Liver (tissue), 9 donors: ENCODE data around the gene EIF1B. TPM values are rescaled to one million over a fixed set of nuclear protein-coding genes. Genes with fewer than 3 reads are reported as not detected.
A peak's percentile ranks its signal among the peaks of the same experiment; 100 is the strongest.

Experiments used
- DNase-seq: peaks from one replicate; pipeline ENCODE4 v3.0.0-alpha.2; 2017; ENCODE audit warnings: low spot score
- H3K27ac ChIP-seq, 2 donors: one replicate each; pipeline ENCODE4 v1.7.0; 2013; ENCODE audit warnings: inconsistent platforms in 2 of 2, low read length in 2 of 2, control low read depth in 1 of 2, low read depth in 1 of 2, mild to moderate bottlenecking in 1 of 2
- H3K27me3 ChIP-seq, 4 donors: one replicate each; pipeline versions ENCODE4 v1.6.1 to v1.7.0; 2013; ENCODE audit warnings: low read length in 3 of 4, inconsistent platforms in 1 of 4, mild to moderate bottlenecking in 1 of 4, moderate library complexity in 1 of 4; ENCODE audit not compliant: control insufficient read depth in 4 of 4, insufficient read depth in 4 of 4
- H3K36me3 ChIP-seq, 4 donors: one replicate each; pipeline versions ENCODE4 v1.6.1 to v1.7.0; 2013; ENCODE audit warnings: low read length in 3 of 4, mild to moderate bottlenecking in 3 of 4, low read depth in 1 of 4, moderate library complexity in 1 of 4; ENCODE audit not compliant: control insufficient read depth in 4 of 4, insufficient read depth in 3 of 4
- H3K4me1 ChIP-seq, 4 donors: one replicate each; pipeline versions ENCODE4 v1.6.1 to v1.7.0; 2013; ENCODE audit warnings: low read length in 3 of 4, mild to moderate bottlenecking in 3 of 4, moderate library complexity in 1 of 4; ENCODE audit not compliant: control insufficient read depth in 4 of 4, insufficient read depth in 4 of 4
- H3K4me3 ChIP-seq, 3 donors: one replicate each; pipeline versions ENCODE4 v1.6.1 to v1.7.0; 2013; ENCODE audit warnings: low read length in 3 of 3, control low read depth in 1 of 3, low read depth in 1 of 3, mild to moderate bottlenecking in 1 of 3
- H3K9ac ChIP-seq, 2 donors: one replicate each; pipeline ENCODE4 v1.7.0; 2013; ENCODE audit warnings: low read length in 2 of 2, mild to moderate bottlenecking in 2 of 2, moderate library complexity in 2 of 2, control low read depth in 1 of 2, low read depth in 1 of 2
- H3K9me3 ChIP-seq, 4 donors: one replicate each; pipeline versions ENCODE4 v1.6.1 to v1.7.0; 2013; ENCODE audit warnings: low read length in 3 of 4; ENCODE audit not compliant: control insufficient read depth in 4 of 4
- ATF3 ChIP-seq: IDR thresholded peaks from 2 replicates; pipeline ENCODE4 v1.6.1; 2016; ENCODE audit warnings: antibody characterized with exemption
- CTCF ChIP-seq: fragments of 150-350 bp; IDR thresholded peaks from 2 replicates; pipeline ENCODE4 v1.5.1; 2017; ENCODE audit warnings: improper control_type of control experiment, low read depth, low read length; ENCODE audit not compliant: missing input control
- EGR1 ChIP-seq, 2 donors: IDR thresholded peaks; 2 replicates each; pipeline ENCODE4 v1.6.1; 2016 to 2018; ENCODE audit warnings: antibody characterized with exemption in 2 of 2, low read depth in 2 of 2
- FOXA1 ChIP-seq: IDR thresholded peaks from 2 replicates; pipeline ENCODE4 v1.6.1; 2016; ENCODE audit warnings: antibody characterized with exemption
- GABPA ChIP-seq, 2 donors: IDR thresholded peaks in 1 of 2; conservative IDR thresholded peaks in 1 of 2; 2 replicates each; pipeline ENCODE4 v1.6.1; 2016; ENCODE audit warnings: antibody characterized with exemption in 2 of 2, mild to moderate bottlenecking in 1 of 2, moderate library complexity in 1 of 2
- HNF4A ChIP-seq, 2 donors: conservative IDR thresholded peaks; 2 replicates each; pipeline ENCODE4 v1.6.1; 2016; ENCODE audit warnings: antibody characterized with exemption in 2 of 2, mild to moderate bottlenecking in 2 of 2
- MAX ChIP-seq: IDR thresholded peaks from 2 replicates; pipeline ENCODE4 v1.6.1; 2016; ENCODE audit warnings: antibody characterized with exemption
- NR2F2 ChIP-seq: IDR thresholded peaks from 2 replicates; pipeline ENCODE4 v1.6.1; 2016; ENCODE audit warnings: antibody characterized with exemption
- RAD21 ChIP-seq, 2 donors: IDR thresholded peaks; 2 replicates each; pipeline ENCODE4 v1.6.1; 2016; ENCODE audit warnings: antibody characterized with exemption in 2 of 2, mild to moderate bottlenecking in 2 of 2
- RXRA ChIP-seq, 2 donors: IDR thresholded peaks; 2 replicates each; pipeline ENCODE4 v1.6.1; 2017 to 2018; ENCODE audit warnings: antibody characterized with exemption in 2 of 2, mild to moderate bottlenecking in 1 of 2
- SP1 ChIP-seq: IDR thresholded peaks from 2 replicates; pipeline ENCODE4 v1.6.1; 2018; ENCODE audit warnings: antibody characterized with exemption, mild to moderate bottlenecking
- TAF1 ChIP-seq: conservative IDR thresholded peaks from 2 replicates; pipeline ENCODE4 v1.6.1; 2016; ENCODE audit warnings: antibody characterized with exemption, mild to moderate bottlenecking
- YY1 ChIP-seq: IDR thresholded peaks from 2 replicates; pipeline ENCODE4 v1.6.1; 2016; ENCODE audit warnings: antibody characterized with exemption, mild to moderate bottlenecking
- ZBTB33 ChIP-seq: IDR thresholded peaks from 2 replicates; pipeline ENCODE4 v1.6.1; 2016; ENCODE audit warnings: antibody characterized with exemption
- WGBS: extraction: QIAGEN DNeasy Blood & Tissue Kit; methylation state at CpG from one replicate; pipeline ENCODE4 v1.1.7; 2013; 5-methylcytosine and 5-hydroxymethylcytosine counted together
- polyA plus RNA-seq, 2 donors: library from polyadenylated mRNA; stranded (reverse) in 1 of 2; unstranded in 1 of 2; fragments of 200-250 nt in 1 of 2; fragments of >200 nt in 1 of 2; fragmentation: Nextera tagmentation in 1 of 2; extraction: Ambion mirVana in 1 of 2; gene quantifications; one replicate each; pipeline versions ENCODE4 v1.2.1 to v1.2.3, GENCODE V29; 2013 to 2015
- total RNA-seq, 2 donors: library from RNA; depleted of rRNA; stranded (reverse); fragments of >200 nt; gene quantifications; one replicate each; pipeline ENCODE4 v1.2.3, GENCODE V29; 2014
- donor health status: healthy.
- donor health status: healthy.
- donor health status: healthy.
- donor health status: healthy.
- donor health status: healthy.

The EIF1B gene
- total and polyA plus RNA-seq, 4 donors, result 10.9 to 33.8 (median 27.8) TPM

GRCh38 chr3:40309925-40310695 lies 603 bp downstream of the EIF1B start:
- WGBS, result under 1% methylated on average over 49 of the region's 49 CpGs
- Histone ChIP-seq H3K27me3 (no peaks in the 10 kb centered on the region), H3K27ac (peak overlapping the region; percentile 91 to 97), H3K9ac (peak overlapping the region; percentile 86 to 89), H3K36me3 (peaks cover 0 to 16% (median 14%) of the 10 kb centered on the region in 4 donors), H3K4me3 (peak overlapping the region; percentile 69 to 90 (median 87)), H3K9me3 (no peaks in the 10 kb centered on the region), H3K4me1 (peaks cover 0 to 23% (median 12%) of the 10 kb centered on the region in 4 donors)
- peak; percentile 66 for DNase-seq
- TF ChIP-seq RXRA (IDR thresholded peaks at IDR 0.05) (peak; percentile 23 to 46), YY1 (no peak), CTCF (no peak), HNF4A (conservative IDR thresholded peaks at IDR 0.05) (peak in 1 of 2 donors; percentile 5)

GRCh38 chr3:40310705-40311104 lies 1.2 kb downstream of the EIF1B start:
- TF ChIP-seq RXRA (IDR thresholded peaks at IDR 0.05), result no peak
- no peak for TF ChIP-seq CTCF
- no peak for TF ChIP-seq EGR1 (IDR thresholded peaks at IDR 0.05; ENCODE audit: low read depth in 2 of 2)
- TF ChIP-seq SP1, result no peak
- H3K27ac ChIP-seq, result no peak overlapping the region
- H3K9ac ChIP-seq, result peak overlapping the region; percentile 86 to 89
- H3K9me3 ChIP-seq, result no peaks in the 10 kb centered on the region
- H3K4me3 ChIP-seq, result peak overlapping the region; percentile 69 to 90 (median 87)
- H3K36me3 ChIP-seq, result peaks cover 0 to 16% (median 14%) of the 10 kb centered on the region in 4 donors
- H3K27me3 ChIP-seq, result no peaks in the 10 kb centered on the region
- peaks cover 0 to 23% (median 12%) of the 10 kb centered on the region in 4 donors for H3K4me1 ChIP-seq
- WGBS, result 26% methylated on average over 6 of the region's 6 CpGs
- DNase-seq, result no peak

- H3K4me1 ChIP-seq, result peaks cover 0 to 23% (median 12%) of the 10 kb centered on the region in 4 donors
- no peak overlapping the region for H3K4me3 ChIP-seq
- WGBS, result 89% methylated on average over 2 of the region's 2 CpGs
- H3K9ac ChIP-seq, result no peak overlapping the region
- DNase-seq, result no peak
- H3K27ac ChIP-seq, result no peak overlapping the region
- H3K36me3 ChIP-seq, result peaks cover 0 to 16% (median 14%) of the 10 kb centered on the region in 4 donors
- H3K9me3 ChIP-seq, result no peaks in the 10 kb centered on the region
- TF ChIP-seq NR2F2, result no peak
- TF ChIP-seq SP1, result no peak
- no peak for TF ChIP-seq CTCF
- no peak for TF ChIP-seq TAF1
- no peak for TF ChIP-seq RXRA (IDR thresholded peaks at IDR 0.05)
- no peak for TF ChIP-seq ZBTB33
- TF ChIP-seq MAX, result no peak
- no peak for TF ChIP-seq YY1
- TF ChIP-seq FOXA1, result no peak
- no peak for TF ChIP-seq GABPA (IDR thresholded peaks at IDR 0.05 in 1 of 2, conservative IDR thresholded peaks at IDR 0.05 in 1 of 2)
- TF ChIP-seq ATF3, result no peak
- no peak for TF ChIP-seq HNF4A (conservative IDR thresholded peaks at IDR 0.05)
- TF ChIP-seq RAD21 (IDR thresholded peaks at IDR 0.05), result no peak
- no peaks in the 10 kb centered on the region for H3K27me3 ChIP-seq
Measured at GRCh38 chr3:40312661-40313226, 3.2 kb downstream of the EIF1B start.
